ENCODE data around the gene UVSSA.

Gene UVSSA

GRCh38 chr4:1401409-1402020, 54.5 kb downstream of the UVSSA start:
- no peak overlapping the region for H3K27ac ChIP-seq
- TF ChIP-seq CTCF (IDR thresholded peaks at IDR 0.05) (no peak), ZFX (IDR thresholded peaks at IDR 0.05; ENCODE audit: borderline replicate concordance) (no peak)

- TF ChIP-seq ZFX (IDR thresholded peaks at IDR 0.05; ENCODE audit: borderline replicate concordance): no peak
- TF ChIP-seq CTCF (IDR thresholded peaks at IDR 0.05): no peak
- H3K27ac ChIP-seq: no peak overlapping the region
Measured at GRCh38 chr4:1402021-1402515, 55.1 kb downstream of the UVSSA start.

GRCh38 chr4:1402516-1403091, 55.6 kb downstream of the UVSSA start:
- TF ChIP-seq CTCF (IDR thresholded peaks at IDR 0.05) (no peak), ZFX (IDR thresholded peaks at IDR 0.05; ENCODE audit: borderline replicate concordance) (no peak)
- no peak overlapping the region for H3K27ac ChIP-seq

- TF ChIP-seq ZFX (IDR thresholded peaks at IDR 0.05; ENCODE audit: borderline replicate concordance) (no peak), CTCF (IDR thresholded peaks at IDR 0.05) (no peak)
- no peak overlapping the region for H3K27ac ChIP-seq
Measured at GRCh38 chr4:1403177-1403583, 56.2 kb downstream of the UVSSA start.

- H3K27ac ChIP-seq: no peak overlapping the region
- TF ChIP-seq ZFX (IDR thresholded peaks at IDR 0.05; ENCODE audit: borderline replicate concordance) (no peak), CTCF (IDR thresholded peaks at IDR 0.05) (no peak)
Measured at GRCh38 chr4:1403591-1404572, 56.9 kb downstream of the UVSSA start.

GRCh38 chr4:1404573-1405253, 57.7 kb downstream of the UVSSA start:
- TF ChIP-seq CTCF (IDR thresholded peaks at IDR 0.05) (no peak), ZFX (IDR thresholded peaks at IDR 0.05; ENCODE audit: borderline replicate concordance) (no peak)

More at GRCh38 chr4:1404573-1405253, 57.7 kb downstream of the UVSSA start:
- no peak overlapping the region for H3K27ac ChIP-seq
